Endothelial cell of hepatic sinusoid (primary cell): ENCODE results near the gene GPI.
"Not testable (repeated sequence)": the region's sequence is repeated elsewhere in the genome, so short reads cannot be mapped to it uniquely, and the experiment has no call there.

Experiments used
- in situ Hi-C: cut with HindIII; loops from 2 replicates; pipeline ENCODE4 v1.10.0; 2017; ENCODE audit warnings: low sequenced_read_pairs

The GPI gene

GRCh38 chr19:34365463-34366401 is 736 bp downstream of the GPI start:
- in situ Hi-C loops = loop anchor here (25.0 kb wide), 1 partner anchor 97 kb away; no protein-coding TSS in a partner anchor

GRCh38 chr19:34366738-34367623 is 2.0 kb downstream of the GPI start:
- in situ Hi-C loops = loop anchor here (25.0 kb wide), 1 partner anchor 95 kb away; no protein-coding TSS in a partner anchor

GRCh38 chr19:34367624-34367957 is 2.6 kb downstream of the GPI start:
- in situ Hi-C loops = loop anchor here (25.0 kb wide), 1 partner anchor 95 kb away; no protein-coding TSS in a partner anchor

- in situ Hi-C loops = loop anchor here (25.0 kb wide), 1 partner anchor 94 kb away; no protein-coding TSS in a partner anchor
Measured at GRCh38 chr19:34368338-34368737, 3.3 kb downstream of the GPI start.

GRCh38 chr19:34369166-34369565 is 4.2 kb downstream of the GPI start:
- in situ Hi-C loops = loop anchor here (25.0 kb wide), 1 partner anchor 93 kb away; no protein-coding TSS in a partner anchor

- in situ Hi-C loops = loop anchor here (5.0 to 25.0 kb wide), 2 partner anchors 48 to 92 kb away; no protein-coding TSS in a partner anchor
Measured at GRCh38 chr19:34370117-34370516, 5.1 kb downstream of the GPI start.

- in situ Hi-C loops = loop anchor here (5.0 to 25.0 kb wide), 2 partner anchors 49 to 91 kb away; no protein-coding TSS in a partner anchor
Measured at GRCh38 chr19:34370983-34371382, 6.0 kb downstream of the GPI start.

GRCh38 chr19:34373601-34374288 is 8.7 kb downstream of the GPI start:
- in situ Hi-C loops = loop anchor here (5.0 to 25.0 kb wide), 2 partner anchors 51 to 89 kb away; no protein-coding TSS in a partner anchor

GRCh38 chr19:34375598-34375997 is 10.6 kb downstream of the GPI start:
- in situ Hi-C loops = no loop called here

GRCh38 chr19:34380639-34381241 is 15.7 kb downstream of the GPI start:
- in situ Hi-C loops = no loop called here

- in situ Hi-C loops = no loop called here
Measured at GRCh38 chr19:34381399-34382251, 16.6 kb downstream of the GPI start.

GRCh38 chr19:34382471-34382870 is 17.5 kb downstream of the GPI start:
- in situ Hi-C loops = no loop called here

- in situ Hi-C loops = no loop called here
Measured at GRCh38 chr19:34383599-34383998, 18.6 kb downstream of the GPI start.

- in situ Hi-C loops = no loop called here
Measured at GRCh38 chr19:34386645-34387445, 21.8 kb downstream of the GPI start.

GRCh38 chr19:34387446-34387810 is 22.4 kb downstream of the GPI start:
- in situ Hi-C loops = no loop called here

- in situ Hi-C loops = not testable (repeated sequence)
Measured at GRCh38 chr19:34388745-34389144, 23.7 kb downstream of the GPI start.

GRCh38 chr19:34391813-34392212 is 26.8 kb downstream of the GPI start:
- in situ Hi-C loops = no loop called here

- in situ Hi-C loops = no loop called here
Measured at GRCh38 chr19:34393031-34393430, 28.0 kb downstream of the GPI start.
